KMS-11 (cell line): ENCODE results near the gene FGF10.

Experiments used
- H2AFZ ChIP-seq: fragments of 200-600 bp; sonication (generic); 2 replicates; pipeline ENCODE4 v1.6.1; 2016; ENCODE audit warnings: antibody characterized with exemption, mixed run types, low read depth
- H3K27ac ChIP-seq: fragments of 200-600 bp; sonication (generic); 2 replicates; pipeline ENCODE4 v1.6.1; 2016; ENCODE audit warnings: mild to moderate bottlenecking, mixed run types
- H3K27me3 ChIP-seq: fragments of 200-600 bp; sonication (generic); 2 replicates; pipeline ENCODE4 v1.6.1; 2017; ENCODE audit warnings: mild to moderate bottlenecking, low read depth, mixed run types, moderate library complexity; ENCODE audit not compliant: insufficient read depth
- H3K36me3 ChIP-seq: fragments of 200-600 bp; sonication (generic); 2 replicates; pipeline ENCODE4 v1.6.1; 2017; ENCODE audit warnings: mild to moderate bottlenecking, mixed run types; ENCODE audit not compliant: insufficient read depth
- H3K4me1 ChIP-seq: fragments of 200-600 bp; sonication (generic); 2 replicates; pipeline ENCODE4 v1.6.1; 2016; ENCODE audit warnings: mild to moderate bottlenecking, low read depth, mixed run types; ENCODE audit not compliant: poor library complexity, severe bottlenecking
- H3K4me2 ChIP-seq: fragments of 200-600 bp; sonication (generic); 2 replicates; pipeline ENCODE4 v1.7.0; 2016; ENCODE audit warnings: mild to moderate bottlenecking, mixed run types
- H3K4me3 ChIP-seq: fragments of 200-600 bp; sonication (generic); IDR thresholded peaks from 2 replicates; pipeline ENCODE4 v1.6.1; 2017; ENCODE audit warnings: low read depth, low read length, mixed read lengths; ENCODE audit not compliant: insufficient read depth
- H3K79me2 ChIP-seq: fragments of 200-600 bp; sonication (generic); 2 replicates; pipeline ENCODE4 v1.6.1; 2016; ENCODE audit warnings: low read depth, mixed run types; ENCODE audit not compliant: insufficient read depth
- H3K9ac ChIP-seq: fragments of 200-600 bp; sonication (generic); 2 replicates; pipeline ENCODE4 v1.6.1; 2016; ENCODE audit warnings: mild to moderate bottlenecking, mixed run types
- H4K20me1 ChIP-seq: fragments of 200-600 bp; sonication (generic); 2 replicates; pipeline ENCODE4 v1.6.1; 2016; ENCODE audit warnings: mild to moderate bottlenecking, mixed run types; ENCODE audit not compliant: insufficient read depth
- CTCF ChIP-seq: fragments of 200-600 bp; sonication (generic); conservative IDR thresholded peaks from 2 replicates; pipeline ENCODE4 v1.6.1; 2017; ENCODE audit warnings: low read depth, mild to moderate bottlenecking, antibody characterized with exemption, low read length, moderate library complexity, mixed read lengths

FGF10 gene

GRCh38 chr5:44332285-44332971 lies 56.8 kb downstream of the FGF10 start:
- H3K4me1 ChIP-seq, result no peaks in the 10 kb centered on the region
- no peak overlapping the region for H3K4me3 ChIP-seq
- TF ChIP-seq CTCF, result peak; percentile 79
- H4K20me1 ChIP-seq, result no peaks in the 10 kb centered on the region
- H2AFZ ChIP-seq, result no peak overlapping the region
- no peak overlapping the region for H3K27ac ChIP-seq
- no peak overlapping the region for H3K9ac ChIP-seq
- H3K36me3 ChIP-seq, result no peaks in the 10 kb centered on the region
- no peaks in the 10 kb centered on the region for H3K79me2 ChIP-seq
- no peaks in the 10 kb centered on the region for H3K27me3 ChIP-seq
- H3K4me2 ChIP-seq, result no peak overlapping the region

- TF ChIP-seq CTCF, result no peak
- no peak overlapping the region for H3K4me3 ChIP-seq
- H3K27ac ChIP-seq, result no peak overlapping the region
These were observed 57.7 kb downstream of the FGF10 start for GRCh38 chr5:44331471-44332050.

GRCh38 chr5:44329716-44330115 lies 59.5 kb downstream of the FGF10 start:
- no peak for TF ChIP-seq CTCF
- Histone ChIP-seq H3K36me3 (no peaks in the 10 kb centered on the region), H3K27me3 (no peaks in the 10 kb centered on the region), H3K4me3 (no peak overlapping the region), H3K4me2 (no peak overlapping the region), H3K4me1 (no peaks in the 10 kb centered on the region), H4K20me1 (no peaks in the 10 kb centered on the region), H3K9ac (no peak overlapping the region), H2AFZ (no peak overlapping the region), H3K79me2 (no peaks in the 10 kb centered on the region), H3K27ac (no peak overlapping the region)

More at GRCh38 chr5:44331471-44332050, 57.7 kb downstream of the FGF10 start:
- H4K20me1 ChIP-seq, result no peaks in the 10 kb centered on the region
- no peaks in the 10 kb centered on the region for H3K27me3 ChIP-seq
- no peak overlapping the region for H3K9ac ChIP-seq
- H3K4me1 ChIP-seq, result no peaks in the 10 kb centered on the region
- no peak overlapping the region for H2AFZ ChIP-seq
- no peaks in the 10 kb centered on the region for H3K79me2 ChIP-seq
- no peak overlapping the region for H3K4me2 ChIP-seq
- H3K36me3 ChIP-seq, result no peaks in the 10 kb centered on the region

GRCh38 chr5:44321144-44321725 lies 68.0 kb downstream of the FGF10 start:
- Histone ChIP-seq H3K36me3 (no peaks in the 10 kb centered on the region), H3K79me2 (no peaks in the 10 kb centered on the region), H3K4me1 (no peaks in the 10 kb centered on the region), H3K9ac (no peak overlapping the region), H2AFZ (no peak overlapping the region), H4K20me1 (no peaks in the 10 kb centered on the region), H3K27me3 (no peaks in the 10 kb centered on the region), H3K27ac (no peak overlapping the region), H3K4me3 (no peak overlapping the region), H3K4me2 (no peak overlapping the region)
- no peak for TF ChIP-seq CTCF
